ENCODE results near the gene EIF1B.

GRCh38 chr3:40337136-40338108 is 27.9 kb downstream of the EIF1B start:
- TF ChIP-seq ELF4 (IDR thresholded peaks at IDR 0.05) (no peak), FOXA1 (IDR thresholded peaks at IDR 0.05) (no peak), BHLHE40 (IDR thresholded peaks at IDR 0.05; ENCODE audit: borderline replicate concordance) (no peak)
